Caco-2 (cell line): Measurements from ENCODE around the gene LRMDA. TPM values are rescaled to one million over a fixed set of nuclear protein-coding genes. Genes with fewer than 3 reads are reported as not detected.
"Not testable (repeated sequence)": the region's sequence is repeated elsewhere in the genome, so short reads cannot be mapped to it uniquely, and the experiment has no call there.

ENCODE experiments used
- BruUV-seq: library from RNA; stranded (reverse); fragments of 400-500 nt; replicated peaks from 2 replicates; lab custom pipeline; 2021; lab: Mats Ljungman, UMichigan
- CTCF ChIA-PET: fragments of 300-600 bp; sonication (Branson Sonifier 250); formaldehyde crosslinking; loops from one replicate; lab custom pipeline; 2022; ENCODE audit warnings: antibody characterized with exemption; lab: Charles Lee
- POLR2A ChIA-PET: fragments of 300-600 bp; sonication (Branson Sonifier 250); formaldehyde crosslinking; loops from one replicate; lab custom pipeline; 2022; ENCODE audit warnings: antibody characterized with exemption; lab: Charles Lee
- DNase-seq, 2 experiments: peaks; one replicate each; pipeline versions ENCODE4 v3.0.0 to v3.0.0-alpha.2; 2020 to 2022
- H3K27me3 ChIP-seq: replicated peaks from 2 replicates; pipeline ENCODE4 v1.6.0; 2011; ENCODE audit warnings: low read length; ENCODE audit not compliant: control insufficient read depth, insufficient read depth
- H3K36me3 ChIP-seq: 2 replicates; pipeline ENCODE4 v1.5.1; 2011; ENCODE audit warnings: low read length; ENCODE audit not compliant: control insufficient read depth, insufficient read depth
- H3K4me1 ChIP-seq: fragments of 250-450 bp; sonication (Bioruptor Pico); 2 replicates; pipeline ENCODE4 v1.5.1; 2020; ENCODE audit warnings: mild to moderate bottlenecking
- H3K4me3 ChIP-seq: 2 replicates; pipeline ENCODE4 v1.5.1; 2011; ENCODE audit warnings: low read depth, mild to moderate bottlenecking, control low read depth, low read length
- H3K9me3 ChIP-seq: fragments of 250-450 bp; sonication (Bioruptor Pico); 2 replicates; pipeline ENCODE4 v1.5.1; 2020; ENCODE audit warnings: mild to moderate bottlenecking, moderate library complexity
- H3K27ac Mint-ChIP-seq: one replicate; pipeline ENCODE4 v1.8.0; 2022; ENCODE audit warnings: mixed read lengths; ENCODE audit not compliant: unreplicated experiment
- H3K27me3 Mint-ChIP-seq: one replicate; pipeline ENCODE4 v1.8.0; 2022; ENCODE audit warnings: mixed read lengths; ENCODE audit not compliant: insufficient read depth, unreplicated experiment
- H3K36me3 Mint-ChIP-seq: one replicate; pipeline ENCODE4 v1.8.0; 2022; ENCODE audit warnings: mild to moderate bottlenecking, mixed read lengths; ENCODE audit not compliant: insufficient read depth, unreplicated experiment
- H3K4me1 Mint-ChIP-seq: one replicate; pipeline ENCODE4 v1.8.0; 2022; ENCODE audit warnings: low read depth, mixed read lengths; ENCODE audit not compliant: unreplicated experiment
- H3K4me3 Mint-ChIP-seq: one replicate; pipeline ENCODE4 v1.8.0; 2022; ENCODE audit warnings: mild to moderate bottlenecking, moderate library complexity, mixed read lengths; ENCODE audit not compliant: unreplicated experiment
- H3K9me3 Mint-ChIP-seq: one replicate; pipeline ENCODE4 v1.8.0; 2022; ENCODE audit warnings: mixed read lengths; ENCODE audit not compliant: unreplicated experiment
- intact Hi-C: fragments of 100-400 bp; cut with micrococcal nuclease; formaldehyde crosslinking; loops from one replicate; pipeline ENCODE4 v1.10.0; 2022; ENCODE audit not compliant: unreplicated experiment
- total RNA-seq: library from RNA; stranded (reverse); gene quantifications from 2 replicates; pipeline ENCODE4 v1.2.3, GENCODE V29; 2022
- TF ChIP-seq, protein P1 (sequence below), 2 experiments: fragments of 200-600 bp in 1 of 2; IDR thresholded peaks; 1 replicate in 1 of 2; 2 replicates in 1 of 2; pipeline versions ENCODE4 v1.5.1 to v1.8.0; 2011 to 2022; ENCODE audit warnings: antibody characterized with exemption in 1 of 2, control low read depth in 1 of 2, inconsistent platforms in 1 of 2, low read depth in 1 of 2, low read length in 1 of 2, mild to moderate bottlenecking in 1 of 2, moderate library complexity in 1 of 2; ENCODE audit not compliant: insufficient read depth in 1 of 2, severe bottlenecking in 1 of 2, unreplicated experiment in 1 of 2

LRMDA gene
- total RNA-seq, 1 experiment from 2014 or later = 18.5 TPM

- ChIA-PET POLR2A (no interaction called here), CTCF (no interaction called here)
- no peak for DNase-seq
- BruUV-seq = no TSS peak
- no peaks in the 10 kb centered on the region for H3K9me3 ChIP-seq
- no peaks in the 10 kb centered on the region for H3K36me3 ChIP-seq
- no peak overlapping the region for H3K4me3 ChIP-seq
- Mint-ChIP-seq H3K36me3 (no peaks in the 10 kb centered on the region), H3K4me1 (peaks cover 34% of the 10 kb centered on the region), H3K9me3 (peaks cover 16% of the 10 kb centered on the region), H3K27me3 (no peaks in the 10 kb centered on the region), H3K4me3 (no peak overlapping the region), H3K27ac (no peak overlapping the region)
- H3K4me1 ChIP-seq = peaks cover 10% of the 10 kb centered on the region
- TF ChIP-seq, protein P1, sequence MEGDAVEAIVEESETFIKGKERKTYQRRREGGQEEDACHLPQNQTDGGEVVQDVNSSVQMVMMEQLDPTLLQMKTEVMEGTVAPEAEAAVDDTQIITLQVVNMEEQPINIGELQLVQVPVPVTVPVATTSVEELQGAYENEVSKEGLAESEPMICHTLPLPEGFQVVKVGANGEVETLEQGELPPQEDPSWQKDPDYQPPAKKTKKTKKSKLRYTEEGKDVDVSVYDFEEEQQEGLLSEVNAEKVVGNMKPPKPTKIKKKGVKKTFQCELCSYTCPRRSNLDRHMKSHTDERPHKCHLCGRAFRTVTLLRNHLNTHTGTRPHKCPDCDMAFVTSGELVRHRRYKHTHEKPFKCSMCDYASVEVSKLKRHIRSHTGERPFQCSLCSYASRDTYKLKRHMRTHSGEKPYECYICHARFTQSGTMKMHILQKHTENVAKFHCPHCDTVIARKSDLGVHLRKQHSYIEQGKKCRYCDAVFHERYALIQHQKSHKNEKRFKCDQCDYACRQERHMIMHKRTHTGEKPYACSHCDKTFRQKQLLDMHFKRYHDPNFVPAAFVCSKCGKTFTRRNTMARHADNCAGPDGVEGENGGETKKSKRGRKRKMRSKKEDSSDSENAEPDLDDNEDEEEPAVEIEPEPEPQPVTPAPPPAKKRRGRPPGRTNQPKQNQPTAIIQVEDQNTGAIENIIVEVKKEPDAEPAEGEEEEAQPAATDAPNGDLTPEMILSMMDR (IDR thresholded peaks at IDR 0.05; ENCODE audit: insufficient read depth in 1 of 2, low read depth in 1 of 2, low read length in 1 of 2, severe bottlenecking in 1 of 2, unreplicated experiment in 1 of 2) = no peak
- no peaks in the 10 kb centered on the region; the same call in 1 of the 2 replicates for H3K27me3 ChIP-seq
- intact Hi-C loops = no loop called here
Observed at GRCh38 chr10:75513292-75513885, 82.0 kb downstream of the LRMDA start.

DNA sequence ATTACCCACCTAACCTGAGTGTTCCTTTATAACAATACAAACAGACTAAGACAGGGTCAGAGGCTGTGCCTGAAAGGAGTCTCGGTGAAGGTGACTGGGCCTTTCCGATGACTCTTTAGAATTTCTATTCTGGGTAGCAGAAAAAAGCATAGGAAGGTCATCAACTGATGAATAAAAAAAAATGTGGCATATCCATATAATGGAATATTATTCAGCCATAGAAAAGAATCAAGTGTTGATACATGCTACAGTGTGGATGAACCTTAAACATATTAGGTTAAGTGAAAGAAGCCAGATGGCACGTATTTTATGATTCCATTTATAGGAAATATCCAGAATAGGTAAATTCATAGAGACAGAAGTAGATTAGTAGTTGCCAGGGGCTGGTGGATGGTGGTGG is 83.4 kb downstream of the LRMDA start:
- Mint-ChIP-seq H3K27ac (no peak overlapping the region), H3K4me1 (peaks cover 38% of the 10 kb centered on the region), H3K27me3 (no peaks in the 10 kb centered on the region), H3K4me3 (no peak overlapping the region), H3K36me3 (no peaks in the 10 kb centered on the region), H3K9me3 (peaks cover 16% of the 10 kb centered on the region)
- Histone ChIP-seq H3K27me3 (no peaks in the 10 kb centered on the region; the same call in 1 of the 2 replicates), H3K4me1 (peaks cover 13% of the 10 kb centered on the region), H3K4me3 (no peak overlapping the region), H3K9me3 (no peaks in the 10 kb centered on the region), H3K36me3 (no peaks in the 10 kb centered on the region)
- TF ChIP-seq, protein P1 (IDR thresholded peaks at IDR 0.05; ENCODE audit: insufficient read depth in 1 of 2, low read depth in 1 of 2, low read length in 1 of 2, severe bottlenecking in 1 of 2, unreplicated experiment in 1 of 2) = no peak
- CTCF ChIA-PET = no interaction called here
- intact Hi-C loops = no loop called here
- POLR2A ChIA-PET = no interaction called here
- BruUV-seq = no TSS peak
- no peak for DNase-seq

- H3K4me3 ChIP-seq, H3K36me3 ChIP-seq, H3K27ac Mint-ChIP-seq, BruUV-seq, DNase-seq, CTCF ChIA-PET, H3K4me3 Mint-ChIP-seq, H3K9me3 ChIP-seq, H3K27me3 ChIP-seq, H3K36me3 Mint-ChIP-seq, POLR2A ChIA-PET, H3K27me3 Mint-ChIP-seq, intact Hi-C loops: not testable (repeated sequence)
- H3K4me1 ChIP-seq = peaks cover 13% of the 10 kb centered on the region
- peaks cover 16% of the 10 kb centered on the region for H3K9me3 Mint-ChIP-seq
- H3K4me1 Mint-ChIP-seq = peaks cover 38% of the 10 kb centered on the region
Observed at GRCh38 chr10:75516154-75516553, 84.7 kb downstream of the LRMDA start.

DNA sequence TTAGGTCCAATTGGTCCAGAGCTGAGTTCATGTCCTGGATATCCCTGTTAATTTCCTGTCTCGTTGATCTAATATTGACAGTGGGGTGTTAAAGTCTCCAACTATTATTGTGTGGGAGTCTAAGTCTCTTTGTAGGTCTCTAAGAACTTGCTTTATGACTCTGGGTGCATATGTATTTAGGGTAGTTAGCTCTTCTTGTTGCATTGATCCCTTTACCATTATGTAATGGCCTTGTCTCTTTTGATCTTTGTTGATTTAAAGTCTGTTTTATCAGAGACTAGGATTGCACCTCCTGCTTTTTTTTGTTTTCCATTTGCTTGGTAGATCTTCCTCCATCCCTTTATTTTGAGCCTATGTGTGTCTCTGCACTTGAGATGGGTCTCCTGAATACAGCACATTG is 87.8 kb downstream of the LRMDA start:
- H3K27me3 Mint-ChIP-seq, H3K9me3 ChIP-seq, POLR2A ChIA-PET, intact Hi-C loops, H3K36me3 Mint-ChIP-seq, H3K27ac Mint-ChIP-seq, DNase-seq, H3K4me3 Mint-ChIP-seq, BruUV-seq, H3K36me3 ChIP-seq, H3K27me3 ChIP-seq, CTCF ChIA-PET, H3K4me3 ChIP-seq, H3K4me1 ChIP-seq: not testable (repeated sequence)
- Mint-ChIP-seq H3K4me1 (peaks cover 18% of the 10 kb centered on the region), H3K9me3 (peaks cover 11% of the 10 kb centered on the region)

- H3K4me3 Mint-ChIP-seq, H3K9me3 Mint-ChIP-seq, H3K27me3 Mint-ChIP-seq: not testable (repeated sequence)
Observed at GRCh38 chr10:75521194-75521829, 89.9 kb downstream of the LRMDA start.

More at GRCh38 chr10:75521194-75521829, 89.9 kb downstream of the LRMDA start:
- H3K4me1 Mint-ChIP-seq = peaks cover 15% of the 10 kb centered on the region
- H3K9me3 ChIP-seq, H3K4me3 ChIP-seq, H3K4me1 ChIP-seq, intact Hi-C loops, H3K36me3 ChIP-seq, BruUV-seq, H3K27ac Mint-ChIP-seq, CTCF ChIA-PET, DNase-seq, H3K36me3 Mint-ChIP-seq, POLR2A ChIA-PET, H3K27me3 ChIP-seq: not testable (repeated sequence)
